A673 (cell line): ENCODE data around the gene LIPK. TPM values are rescaled to one million over a fixed set of nuclear protein-coding genes. Genes with fewer than 3 reads are reported as not detected.

Source experiments
- BruUV-seq: library from RNA; stranded (reverse); fragments of 400-500 nt; replicated peaks from 2 replicates; lab custom pipeline; 2021; lab: Mats Ljungman, UMichigan
- CTCF ChIA-PET: fragments of 300-600 bp; sonication (Branson Sonifier 250); formaldehyde crosslinking; loops from one replicate; lab custom pipeline; 2022; ENCODE audit warnings: antibody characterized with exemption; lab: Charles Lee
- POLR2A ChIA-PET: fragments of 300-600 bp; sonication (Branson Sonifier 250); formaldehyde crosslinking; loops from one replicate; lab custom pipeline; 2022; ENCODE audit warnings: antibody characterized with exemption; ENCODE audit not compliant: low non-redundant PET; lab: Charles Lee
- DNase-seq: peaks from one replicate; pipeline ENCODE4 v3.0.0-alpha.2; 2015; ENCODE audit warnings: low spot score
- H3K27ac ChIP-seq: fragments of 200-600 bp; sonication (generic); 2 replicates; pipeline ENCODE4 v1.5.1; 2016; ENCODE audit warnings: mixed run types, low read depth, mild to moderate bottlenecking, mixed read lengths, antibody characterized with exemption, low read length; ENCODE audit not compliant: poor library complexity, severe bottlenecking
- H3K27me3 ChIP-seq: fragments of 200-600 bp; sonication (generic); replicated peaks from 2 replicates; pipeline ENCODE4 v1.6.1; 2017; ENCODE audit warnings: mixed run types, low read depth, mild to moderate bottlenecking, mixed read lengths, antibody characterized with exemption, low read length; ENCODE audit not compliant: insufficient read depth, poor library complexity
- H3K36me3 ChIP-seq: fragments of 200-600 bp; sonication (generic); 2 replicates; pipeline ENCODE4 v1.6.1; 2016; ENCODE audit warnings: mixed run types, mild to moderate bottlenecking, mixed read lengths, antibody characterized with exemption, low read length; ENCODE audit not compliant: insufficient read depth, poor library complexity, severe bottlenecking
- H3K4me1 ChIP-seq: fragments of 200-600 bp; sonication (generic); 2 replicates; pipeline ENCODE4 v1.6.1; 2017; ENCODE audit warnings: mixed run types, mild to moderate bottlenecking, mixed read lengths, antibody characterized with exemption, low read length; ENCODE audit not compliant: insufficient read depth, poor library complexity, severe bottlenecking
- H3K4me3 ChIP-seq: fragments of 200-600 bp; sonication (generic); 2 replicates; pipeline ENCODE4 v1.5.1; 2016; ENCODE audit warnings: low read depth, mixed run types, mild to moderate bottlenecking, mixed read lengths, low read length; ENCODE audit not compliant: poor library complexity, severe bottlenecking
- H3K9me3 ChIP-seq: fragments of 200-600 bp; sonication (generic); 2 replicates; pipeline ENCODE4 v1.6.1; 2016; ENCODE audit warnings: mixed run types, low read depth, mild to moderate bottlenecking, mixed read lengths, antibody characterized with exemption, low read length; ENCODE audit not compliant: poor library complexity, severe bottlenecking
- CTCF ChIP-seq: fragments of 300-800, 200-600 bp; sonication (generic); conservative IDR thresholded peaks from 2 replicates; pipeline ENCODE4 v1.5.1; 2017; ENCODE audit warnings: low read depth, mild to moderate bottlenecking, antibody characterized with exemption, low read length, moderate library complexity, mixed read lengths
- EZH2 ChIP-seq: fragments of 200-600 bp; sonication (generic); IDR thresholded peaks from 2 replicates; pipeline ENCODE4 v1.6.1; 2017; ENCODE audit warnings: borderline replicate concordance, low read depth, mild to moderate bottlenecking, mixed read lengths, antibody characterized with exemption, low read length; ENCODE audit not compliant: poor library complexity, severe bottlenecking
- intact Hi-C: fragments of 100-400 bp; cut with micrococcal nuclease; formaldehyde crosslinking; loops from one replicate; pipeline ENCODE4 v1.10.0; 2022; ENCODE audit not compliant: unreplicated experiment
- total RNA-seq: library from RNA; stranded (reverse); gene quantifications from 2 replicates; pipeline ENCODE4 v1.2.3, GENCODE V29; 2021

The LIPK gene
- total RNA-seq, 1 experiment from 2014 or later = not detected

DNA sequence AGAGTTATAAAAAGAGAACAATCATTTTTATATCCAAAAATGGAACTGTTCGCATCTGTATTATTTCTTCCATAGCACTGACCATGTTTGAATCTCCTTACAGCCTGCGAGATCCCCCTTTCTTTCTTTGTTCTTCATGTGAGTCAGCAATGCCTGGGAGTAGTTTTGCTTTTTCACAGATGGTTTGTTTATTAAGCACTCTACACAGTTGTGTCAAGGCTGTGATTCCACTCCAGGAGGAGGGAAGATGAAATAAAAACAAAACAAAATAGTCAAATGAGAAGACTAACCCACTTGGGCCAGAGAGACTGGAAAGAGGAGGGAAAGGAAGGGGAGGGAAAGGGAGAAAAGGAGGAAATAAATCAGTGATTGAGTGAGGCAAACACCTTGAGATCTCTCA is 34.0 kb upstream of the LIPK start:
- intact Hi-C loops = no loop called here
- H3K9me3 ChIP-seq = no peaks in the 10 kb centered on the region
- ChIA-PET CTCF (no interaction called here), POLR2A (no interaction called here)
- no peak for DNase-seq
- BruUV-seq = no TSS peak
- H3K27me3 ChIP-seq = no peaks in the 10 kb centered on the region
- no peak overlapping the region for H3K4me3 ChIP-seq
- H3K36me3 ChIP-seq = no peaks in the 10 kb centered on the region
- H3K4me1 ChIP-seq = no peaks in the 10 kb centered on the region
- H3K27ac ChIP-seq = no peak overlapping the region
- TF ChIP-seq CTCF (no peak), EZH2 (no peak)

DNA sequence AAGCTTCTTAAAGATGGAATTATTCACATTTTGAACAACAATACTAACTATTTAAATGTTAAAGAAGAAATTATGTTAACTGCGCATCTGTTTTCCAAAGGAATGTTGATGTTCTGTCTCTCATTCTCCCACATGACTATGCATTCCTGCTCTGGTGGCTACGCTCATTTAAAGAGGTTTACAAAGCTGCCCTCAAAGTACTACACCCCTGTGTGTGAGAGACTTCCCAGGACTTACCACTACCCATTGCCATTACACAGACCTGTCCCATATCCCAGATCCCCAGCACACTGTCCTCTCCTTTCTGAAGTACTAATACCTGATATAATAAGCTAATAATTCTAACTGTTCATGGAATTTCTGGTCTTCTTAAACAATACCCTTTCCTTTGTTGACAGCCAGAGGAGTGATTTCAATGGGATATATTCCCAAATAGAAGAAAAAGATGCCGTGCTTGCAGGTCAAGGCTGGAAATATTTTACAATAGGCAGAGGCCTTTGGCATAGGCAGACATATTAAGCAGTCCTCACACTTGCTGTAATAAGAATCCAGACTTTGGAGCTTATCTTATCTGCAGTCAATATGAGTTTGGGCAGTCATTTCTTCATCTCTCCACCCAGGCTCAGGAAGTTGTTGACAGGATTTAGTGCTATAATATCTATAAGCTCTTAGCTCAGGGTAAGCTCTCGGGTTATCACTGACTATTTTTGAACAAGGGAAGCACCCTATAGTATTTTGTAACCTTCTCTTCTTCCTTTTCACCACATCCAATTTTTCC is 29.6 kb upstream of the LIPK start:
- peaks cover 4% of the 10 kb centered on the region for H3K4me1 ChIP-seq
- no TSS peak for BruUV-seq
- H3K27me3 ChIP-seq = no peaks in the 10 kb centered on the region
- no peaks in the 10 kb centered on the region for H3K9me3 ChIP-seq
- no peak for DNase-seq
- H3K4me3 ChIP-seq = no peak overlapping the region
- intact Hi-C loops = no loop called here
- CTCF ChIA-PET = no interaction called here
- POLR2A ChIA-PET = no interaction called here
- no peaks in the 10 kb centered on the region for H3K36me3 ChIP-seq
- H3K27ac ChIP-seq = no peak overlapping the region
- TF ChIP-seq CTCF (no peak), EZH2 (no peak)

GRCh38 chr10:88680958-88681357 is 25.1 kb upstream of the LIPK start:
- CTCF ChIA-PET = no interaction called here
- H3K9me3 ChIP-seq = no peaks in the 10 kb centered on the region
- H3K36me3 ChIP-seq = no peaks in the 10 kb centered on the region
- H3K27me3 ChIP-seq = no peaks in the 10 kb centered on the region
- no peak overlapping the region for H3K4me3 ChIP-seq
- POLR2A ChIA-PET = interaction anchor here (0.7 kb wide), 1 partner anchor 314 kb away, joined by 4 read pairs; no protein-coding TSS in a partner anchor
- BruUV-seq = no TSS peak
- DNase-seq = no peak
- peaks cover 9% of the 10 kb centered on the region for H3K4me1 ChIP-seq
- H3K27ac ChIP-seq = no peak overlapping the region
- intact Hi-C loops = loop anchor here (10.0 kb wide), 1 partner anchor 254 kb away; no protein-coding TSS in a partner anchor
- no peak for TF ChIP-seq EZH2
- TF ChIP-seq CTCF = no peak
